K562 (cell line): ENCODE measurements around the gene MADCAM1. TPM values are rescaled to one million over a fixed set of nuclear protein-coding genes. Genes with fewer than 3 reads are reported as not detected.

Experiments
- ARID2 ChIP-seq: fragments of 450-650 bp; IDR thresholded peaks from 2 replicates; pipeline ENCODE4 v1.6.1; 2017; ENCODE audit warnings: antibody characterized with exemption, mild to moderate bottlenecking
- ATF1 ChIP-seq, 2 experiments: fragments of 450-650 bp in 1 of 2; IDR thresholded peaks; 2 replicates each; pipeline ENCODE4 v1.6.1; 2016; ENCODE audit warnings: missing compliant biosample characterization in 1 of 2, missing genetic modification characterization in 1 of 2
- BCOR ChIP-seq: fragments of 450-650 bp; IDR thresholded peaks from 2 replicates; pipeline ENCODE4 v1.6.1; 2016
- CXXC5 ChIP-seq: fragments of 250-450 bp; sonication (Bioruptor Pico); IDR thresholded peaks from 2 replicates; pipeline ENCODE4 v1.8.0; 2022; ENCODE audit warnings: inconsistent platforms, mild to moderate bottlenecking, moderate library complexity
- E2F3 ChIP-seq: fragments of 250-450 bp; sonication (Bioruptor Pico); IDR thresholded peaks from 2 replicates; pipeline ENCODE4 v1.4.0; 2020; ENCODE audit warnings: mild to moderate bottlenecking
- EZH2 ChIP-seq: IDR thresholded peaks from 2 replicates; pipeline ENCODE4 v1.6.1; 2012; ENCODE audit warnings: low read depth, mild to moderate bottlenecking, inconsistent platforms, low read length, borderline replicate concordance
- HDAC1 ChIP-seq, 2 experiments: fragments of 450-650 bp; IDR thresholded peaks; 2 replicates each; pipeline ENCODE4 v1.6.1; 2016 to 2017; ENCODE audit warnings: inconsistent platforms in 1 of 2, mild to moderate bottlenecking in 1 of 2, moderate library complexity in 1 of 2
- MEF2D ChIP-seq: conservative IDR thresholded peaks from 2 replicates; pipeline ENCODE4 v1.6.1; 2016; ENCODE audit warnings: low read depth, missing genetic modification characterization, missing compliant biosample characterization
- NCOA1 ChIP-seq: fragments of 450-650 bp; IDR thresholded peaks from 2 replicates; pipeline ENCODE4 v1.6.1; 2016; ENCODE audit warnings: low read depth
- POLR2B ChIP-seq: fragments of 450-650 bp; IDR thresholded peaks from 2 replicates; pipeline ENCODE4 v1.6.1; 2018; ENCODE audit warnings: low read depth; ENCODE audit not compliant: partially characterized antibody
- PYGO2 ChIP-seq: fragments of 450-650 bp; IDR thresholded peaks from 2 replicates; pipeline ENCODE4 v1.6.1; 2016; ENCODE audit warnings: mild to moderate bottlenecking, missing genetic modification characterization, moderate library complexity, missing compliant biosample characterization
- SRSF9 ChIP-seq: fragments of 200-400 bp; formaldehyde crosslinking; IDR thresholded peaks from 2 replicates; pipeline ENCODE4 v1.6.1; 2017; ENCODE audit warnings: low read depth, low read length, borderline replicate concordance
- ZBTB34 ChIP-seq: fragments of 250-450 bp; sonication (Bioruptor Pico); IDR thresholded peaks from 2 replicates; pipeline ENCODE4 v1.8.0; 2021; ENCODE audit warnings: mild to moderate bottlenecking, moderate library complexity
- ZNF449 ChIP-seq: fragments of 250-450 bp; sonication (Bioruptor Pico); IDR thresholded peaks from 2 replicates; pipeline ENCODE4 v1.8.0; 2022; ENCODE audit warnings: moderate library complexity, mild to moderate bottlenecking, inconsistent platforms
- ZNF551 ChIP-seq: fragments of 250-450 bp; sonication (Bioruptor Pico); IDR thresholded peaks from 2 replicates; pipeline ENCODE4 v1.5.0; 2021; ENCODE audit warnings: mild to moderate bottlenecking, moderate library complexity
- ZNF696 ChIP-seq: fragments of 250-450 bp; sonication (Bioruptor Pico); conservative IDR thresholded peaks from 2 replicates; pipeline ENCODE4 v1.4.0; 2020; ENCODE audit warnings: mild to moderate bottlenecking, moderate library complexity
- ZNF785 ChIP-seq: fragments of 250-450 bp; sonication (Bioruptor Pico); IDR thresholded peaks from 2 replicates; pipeline ENCODE4 v1.4.0; 2020; ENCODE audit warnings: mild to moderate bottlenecking
- polyA plus RNA-seq, 8 experiments: library from polyadenylated mRNA; depleted of rRNA in 4 of 8; stranded (reverse) in 5 of 8; unstranded in 3 of 8; fragments of >200 nt; fragmentation: Nextera tagmentation in 2 of 8; fragmentation: Illumina TruSeq in 1 of 8; extraction: Ambion mirVana in 2 of 8; extraction: Trizol in 1 of 8; gene quantifications; 2 replicates each; pipeline versions ENCODE4 v1.2.1 to v1.2.3, GENCODE V29; 2011 to 2014; ENCODE audit warnings: inconsistent platforms in 1 of 8, missing spikeins in 1 of 8
- total RNA-seq, 7 experiments: library from RNA; depleted of rRNA in 6 of 7; stranded (reverse); fragments of >200 nt in 6 of 7; fragmentation: Illumina TruSeq in 2 of 7; extraction: Trizol in 2 of 7; gene quantifications; 2 replicates each; pipeline versions ENCODE4 v1.2.1 to v1.2.3, GENCODE V29; 2011 to 2021; ENCODE audit warnings: low replicate concordance in 1 of 7
- TF ChIP-seq, protein P1 (sequence below): fragments of 450-650 bp; IDR thresholded peaks from 2 replicates; pipeline ENCODE4 v1.6.1; 2016; ENCODE audit warnings: missing biosample characterization, missing genetic modification characterization
- TF ChIP-seq, protein P2 (sequence below), 2 experiments: fragments of 450-650 bp; conservative IDR thresholded peaks; 2 replicates each; pipeline ENCODE4 v1.6.1; 2017; ENCODE audit warnings: mild to moderate bottlenecking in 2 of 2, moderate library complexity in 2 of 2

MADCAM1 gene
- total and polyA plus RNA-seq, 9 of the 15 experiments (the other 6 are each of a cell fraction or from before 2014, with no cell fraction given) = 0.09 to 0.36 (median 0.09) TPM; not detected in 6

GRCh38 chr19:531009-531752 is 34.9 kb downstream of the MADCAM1 start (continued):
- TF ChIP-seq ZNF696 = no peak
- TF ChIP-seq E2F3 (CRISPR knock-in tag) = no peak; the same call in 1 of the 2 replicates
- TF ChIP-seq PYGO2 (tag) = no peak
- TF ChIP-seq ZBTB34 (CRISPR knock-in tag) = no peak
- TF ChIP-seq BCOR = no peak
- TF ChIP-seq, protein P1, sequence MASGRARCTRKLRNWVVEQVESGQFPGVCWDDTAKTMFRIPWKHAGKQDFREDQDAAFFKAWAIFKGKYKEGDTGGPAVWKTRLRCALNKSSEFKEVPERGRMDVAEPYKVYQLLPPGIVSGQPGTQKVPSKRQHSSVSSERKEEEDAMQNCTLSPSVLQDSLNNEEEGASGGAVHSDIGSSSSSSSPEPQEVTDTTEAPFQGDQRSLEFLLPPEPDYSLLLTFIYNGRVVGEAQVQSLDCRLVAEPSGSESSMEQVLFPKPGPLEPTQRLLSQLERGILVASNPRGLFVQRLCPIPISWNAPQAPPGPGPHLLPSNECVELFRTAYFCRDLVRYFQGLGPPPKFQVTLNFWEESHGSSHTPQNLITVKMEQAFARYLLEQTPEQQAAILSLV = no peak
- TF ChIP-seq MEF2D (tag) = no peak
- TF ChIP-seq ZNF449 (CRISPR knock-in tag) = peak; percentile 87; the same call in 1 of the 2 replicates
- no peak for TF ChIP-seq NCOA1
- TF ChIP-seq CXXC5 (CRISPR knock-in tag) = peak; percentile 78
- TF ChIP-seq ATF1 (CRISPR knock-in tag; IDR thresholded peaks at IDR 0.05) = no peak
- peak; percentile 91 for TF ChIP-seq ATF1 (tag; IDR thresholded peaks at IDR 0.05)
- no peak for TF ChIP-seq POLR2B
- no peak for TF ChIP-seq ARID2
- TF ChIP-seq, protein P2, sequence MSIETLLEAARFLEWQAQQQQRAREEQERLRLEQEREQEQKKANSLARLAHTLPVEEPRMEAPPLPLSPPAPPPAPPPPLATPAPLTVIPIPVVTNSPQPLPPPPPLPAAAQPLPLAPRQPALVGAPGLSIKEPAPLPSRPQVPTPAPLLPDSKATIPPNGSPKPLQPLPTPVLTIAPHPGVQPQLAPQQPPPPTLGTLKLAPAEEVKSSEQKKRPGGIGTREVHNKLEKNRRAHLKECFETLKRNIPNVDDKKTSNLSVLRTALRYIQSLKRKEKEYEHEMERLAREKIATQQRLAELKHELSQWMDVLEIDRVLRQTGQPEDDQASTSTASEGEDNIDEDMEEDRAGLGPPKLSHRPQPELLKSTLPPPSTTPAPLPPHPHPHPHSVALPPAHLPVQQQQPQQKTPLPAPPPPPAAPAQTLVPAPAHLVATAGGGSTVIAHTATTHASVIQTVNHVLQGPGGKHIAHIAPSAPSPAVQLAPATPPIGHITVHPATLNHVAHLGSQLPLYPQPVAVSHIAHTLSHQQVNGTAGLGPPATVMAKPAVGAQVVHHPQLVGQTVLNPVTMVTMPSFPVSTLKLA (conservative IDR thresholded peaks at IDR 0.05) = peak in 1 of 2 experiments; percentile 76; a peak in 2 of 4 replicates
- TF ChIP-seq HDAC1 (IDR thresholded peaks at IDR 0.05) = peak in 1 of 2 experiments; percentile 67; a peak in 2 of 4 replicates
- TF ChIP-seq ZNF551 = no peak
- no peak for TF ChIP-seq ZNF785 (CRISPR knock-in tag)
- TF ChIP-seq EZH2 = no peak
- TF ChIP-seq SRSF9 = no peak
